GF-D8 (cell line): ENCODE results near the gene PRDM12.

ENCODE experiments used
- DNase-seq: peaks from one replicate; lab custom pipeline; 2025; lab: John Stamatoyannopoulos, UW

PRDM12 gene

GRCh38 chr9:130664251-130665028 is at the start of gene PRDM12:
Gene PRDM12, plus strand, starts transcription at chr9:130664594. Its CDS starts 60 bp downstream, at chr9:130664654.
- DNase-seq: no peak

GRCh38 chr9:130616451-130616850 is 47.9 kb upstream of the PRDM12 start:
- DNase-seq: no peak

- DNase-seq: no peak
Observed at GRCh38 chr9:130623466-130623865, 40.9 kb upstream of the PRDM12 start.

- DNase-seq: no peak
Observed at GRCh38 chr9:130624154-130624553, 40.2 kb upstream of the PRDM12 start.

GRCh38 chr9:130626249-130626996 is 38.0 kb upstream of the PRDM12 start:
- DNase-seq: no peak

GRCh38 chr9:130627051-130627450 is 37.3 kb upstream of the PRDM12 start:
- DNase-seq: no peak

- DNase-seq: no peak
Observed at GRCh38 chr9:130627896-130628792, 36.2 kb upstream of the PRDM12 start.

GRCh38 chr9:130629443-130630070 is 34.8 kb upstream of the PRDM12 start:
- DNase-seq: no peak

- DNase-seq: no peak
Observed at GRCh38 chr9:130630071-130630450, 34.3 kb upstream of the PRDM12 start.

- no peak for DNase-seq
Observed at GRCh38 chr9:130630506-130631330, 33.7 kb upstream of the PRDM12 start.

- no peak for DNase-seq
Observed at GRCh38 chr9:130631331-130632080, 32.9 kb upstream of the PRDM12 start.

- DNase-seq: no peak
Observed at GRCh38 chr9:130632081-130632710, 32.2 kb upstream of the PRDM12 start.

GRCh38 chr9:130632841-130633240 is 31.6 kb upstream of the PRDM12 start:
- no peak for DNase-seq

GRCh38 chr9:130633336-130634190 is 30.8 kb upstream of the PRDM12 start:
- no peak for DNase-seq

GRCh38 chr9:130634191-130634768 is 30.1 kb upstream of the PRDM12 start:
- no peak for DNase-seq

- DNase-seq: no peak
Observed at GRCh38 chr9:130634801-130635200, 29.6 kb upstream of the PRDM12 start.

GRCh38 chr9:130635306-130635705 is 29.1 kb upstream of the PRDM12 start:
- no peak for DNase-seq
